Tibial artery (tissue), 4 donors: ENCODE results near the gene GNG8.

Source experiments
- DNase-seq, 2 donors: peaks; one replicate each; pipeline ENCODE4 v3.0.0-alpha.2; 2019
- H3K27ac ChIP-seq, 2 donors: fragments of 200-600 bp; sonication (generic) in 1 of 2; 1 replicate in 1 of 2; 2 replicates in 1 of 2; pipeline ENCODE4 v1.5.1; 2018 to 2019; ENCODE audit warnings: mild to moderate bottlenecking in 1 of 2
- H3K27me3 ChIP-seq, 2 donors: fragments of 200-600 bp; sonication (generic) in 1 of 2; one replicate each; pipeline versions ENCODE4 v1.5.1 to v1.6.0; 2016 to 2019
- H3K36me3 ChIP-seq, 3 donors: fragments of 200-600 bp; sonication (generic) in 2 of 3; one replicate each; pipeline ENCODE4 v1.5.1; 2016 to 2019; ENCODE audit warnings: mild to moderate bottlenecking in 2 of 3
- H3K4me1 ChIP-seq, 4 donors: fragments of 200-600 bp; sonication (generic) in 2 of 4; 1 replicate in 3 of 4; 2 replicates in 1 of 4; pipeline ENCODE4 v1.5.1; 2016 to 2019
- H3K4me3 ChIP-seq, 2 donors: fragments of 200-600 bp; sonication (generic) in 1 of 2; 1 replicate in 1 of 2; 2 replicates in 1 of 2; pipeline ENCODE4 v1.5.1; 2018 to 2019; ENCODE audit warnings: mild to moderate bottlenecking in 2 of 2
- H3K9me3 ChIP-seq, 3 donors: fragments of 200-600 bp; sonication (generic) in 1 of 3; one replicate each; pipeline ENCODE4 v1.5.1; 2016 to 2019
- intact Hi-C: fragments of 100-400 bp; cut with DNase I; formaldehyde crosslinking; loops from one replicate; pipeline ENCODE4 v1.15.0; 2023; ENCODE audit warnings: low total_unique reads
- TF ChIP-seq, protein P1 (sequence below), 2 experiments: fragments of 200-600 bp in 1 of 2; fragments of 450-650 bp in 1 of 2; IDR thresholded peaks; one replicate each; pipeline ENCODE4 v1.5.1; 2017 to 2019; ENCODE audit warnings: antibody characterized with exemption in 2 of 2, mild to moderate bottlenecking in 1 of 2, moderate library complexity in 1 of 2

GNG8 gene

DNA sequence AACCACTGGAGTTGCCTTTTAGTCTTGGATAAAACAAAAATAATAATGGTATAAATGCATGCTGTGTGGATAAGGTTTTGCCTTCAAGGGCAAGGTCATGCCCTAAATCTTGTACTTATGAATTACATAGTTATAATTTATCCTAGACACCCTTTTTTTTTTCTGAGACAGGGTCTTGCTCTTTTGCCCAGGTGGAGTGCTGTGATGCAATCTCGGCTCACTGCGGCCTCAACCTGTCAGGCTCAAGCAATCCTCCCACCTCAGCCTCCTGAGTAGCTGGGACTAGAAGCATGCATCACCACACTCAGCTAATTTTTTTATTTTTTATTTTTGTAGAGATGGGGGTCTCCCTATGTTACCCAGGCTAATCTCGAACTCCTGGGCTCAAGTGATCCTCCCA, 32.7 kb upstream of the GNG8 start:
- no peaks in the 10 kb centered on the region for H3K27me3 ChIP-seq
- DNase-seq, result no peak
- no peak overlapping the region for H3K27ac ChIP-seq
- no peaks in the 10 kb centered on the region for H3K4me1 ChIP-seq
- no peaks in the 10 kb centered on the region for H3K9me3 ChIP-seq
- H3K36me3 ChIP-seq, result peaks cover 0 to 14% (median 0%) of the 10 kb centered on the region in 3 donors
- TF ChIP-seq, protein P1, sequence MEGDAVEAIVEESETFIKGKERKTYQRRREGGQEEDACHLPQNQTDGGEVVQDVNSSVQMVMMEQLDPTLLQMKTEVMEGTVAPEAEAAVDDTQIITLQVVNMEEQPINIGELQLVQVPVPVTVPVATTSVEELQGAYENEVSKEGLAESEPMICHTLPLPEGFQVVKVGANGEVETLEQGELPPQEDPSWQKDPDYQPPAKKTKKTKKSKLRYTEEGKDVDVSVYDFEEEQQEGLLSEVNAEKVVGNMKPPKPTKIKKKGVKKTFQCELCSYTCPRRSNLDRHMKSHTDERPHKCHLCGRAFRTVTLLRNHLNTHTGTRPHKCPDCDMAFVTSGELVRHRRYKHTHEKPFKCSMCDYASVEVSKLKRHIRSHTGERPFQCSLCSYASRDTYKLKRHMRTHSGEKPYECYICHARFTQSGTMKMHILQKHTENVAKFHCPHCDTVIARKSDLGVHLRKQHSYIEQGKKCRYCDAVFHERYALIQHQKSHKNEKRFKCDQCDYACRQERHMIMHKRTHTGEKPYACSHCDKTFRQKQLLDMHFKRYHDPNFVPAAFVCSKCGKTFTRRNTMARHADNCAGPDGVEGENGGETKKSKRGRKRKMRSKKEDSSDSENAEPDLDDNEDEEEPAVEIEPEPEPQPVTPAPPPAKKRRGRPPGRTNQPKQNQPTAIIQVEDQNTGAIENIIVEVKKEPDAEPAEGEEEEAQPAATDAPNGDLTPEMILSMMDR (IDR thresholded peaks at IDR 0.05), result no peak
- H3K4me3 ChIP-seq, result no peak overlapping the region
- intact Hi-C loops, result no loop called here

DNA sequence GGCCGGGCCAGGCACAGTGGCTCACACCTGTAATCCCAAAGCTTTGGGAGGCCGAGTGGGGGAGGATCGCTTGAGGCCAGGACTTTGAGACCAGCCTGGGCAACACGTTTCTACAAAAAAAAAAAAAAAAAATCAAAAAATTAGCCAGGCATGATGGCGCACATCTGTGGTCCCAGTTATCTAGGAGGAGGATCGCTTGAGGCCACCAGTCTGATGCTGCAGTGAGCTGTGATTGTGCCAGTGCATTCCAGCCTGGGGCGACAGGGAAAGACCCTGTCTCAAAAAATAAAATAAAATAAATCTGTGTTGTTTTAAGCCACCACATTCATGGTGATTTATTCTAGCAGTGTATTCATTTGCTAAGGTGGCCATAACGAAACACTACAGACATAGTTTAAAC, 29.1 kb upstream of the GNG8 start:
- Histone ChIP-seq H3K9me3 (no peaks in the 10 kb centered on the region), H3K4me3 (no peak overlapping the region), H3K27ac (no peak overlapping the region), H3K27me3 (no peaks in the 10 kb centered on the region), H3K4me1 (peaks cover 3 to 20% (median 10%) of the 10 kb centered on the region in 4 donors), H3K36me3 (no peaks in the 10 kb centered on the region)
- TF ChIP-seq, protein P1 (IDR thresholded peaks at IDR 0.05), result no peak
- intact Hi-C loops, result no loop called here
- DNase-seq, result no peak

DNA sequence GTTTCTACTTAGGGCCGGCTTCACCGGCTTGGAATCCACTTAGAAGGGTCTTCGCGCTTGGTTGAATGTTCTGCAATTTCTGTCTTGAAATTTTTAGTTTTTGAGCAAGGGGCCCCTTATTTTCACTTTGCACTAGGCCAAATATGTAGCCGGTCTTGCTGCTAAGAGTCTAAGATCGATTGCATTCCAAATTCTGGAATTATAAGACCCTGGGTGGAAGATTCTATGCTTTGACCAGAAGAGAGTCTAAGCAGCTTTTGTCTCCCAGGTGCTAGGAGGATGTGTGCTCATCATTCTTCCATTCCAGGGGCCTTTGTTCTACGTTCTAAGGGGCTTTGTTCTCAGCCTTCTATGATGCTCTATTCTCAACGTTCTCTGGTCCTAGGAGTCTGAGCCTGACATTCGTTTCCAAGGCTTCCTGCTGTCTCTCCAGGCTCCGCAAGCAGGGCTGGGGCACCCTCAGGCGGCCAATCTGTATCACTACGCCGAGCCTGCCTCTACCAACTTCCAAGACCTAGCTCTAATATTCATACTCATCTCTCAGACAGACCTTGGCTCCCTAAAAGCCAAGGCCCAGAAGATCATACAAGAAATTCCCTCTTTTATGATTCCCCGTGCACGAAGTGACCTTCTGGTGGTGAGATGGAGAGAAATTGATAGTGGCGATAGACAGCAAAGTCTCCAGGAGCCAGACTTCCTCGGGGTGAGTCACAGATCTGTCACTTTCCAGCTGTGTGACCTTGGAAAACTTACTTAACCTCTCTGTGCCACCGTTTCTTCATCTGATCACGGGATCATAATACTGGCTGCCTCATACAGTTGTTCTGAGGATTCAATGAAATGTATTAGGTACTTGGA, 26.0 kb upstream of the GNG8 start:
- H3K9me3 ChIP-seq, result no peaks in the 10 kb centered on the region
- peaks cover 3 to 37% (median 22%) of the 10 kb centered on the region in 4 donors for H3K4me1 ChIP-seq
- H3K27me3 ChIP-seq, result no peaks in the 10 kb centered on the region
- intact Hi-C loops, result loop anchor here (5.0 kb wide), 1 partner anchor 45 kb away; no protein-coding TSS in a partner anchor
- DNase-seq, result peak; percentile 90 to 92
- TF ChIP-seq, protein P1 (IDR thresholded peaks at IDR 0.05), result peak; percentile 98
- no peaks in the 10 kb centered on the region for H3K36me3 ChIP-seq
- H3K4me3 ChIP-seq, result peak overlapping the region; percentile 42 to 53
- H3K27ac ChIP-seq, result peak overlapping the region; percentile 78 to 81

DNA sequence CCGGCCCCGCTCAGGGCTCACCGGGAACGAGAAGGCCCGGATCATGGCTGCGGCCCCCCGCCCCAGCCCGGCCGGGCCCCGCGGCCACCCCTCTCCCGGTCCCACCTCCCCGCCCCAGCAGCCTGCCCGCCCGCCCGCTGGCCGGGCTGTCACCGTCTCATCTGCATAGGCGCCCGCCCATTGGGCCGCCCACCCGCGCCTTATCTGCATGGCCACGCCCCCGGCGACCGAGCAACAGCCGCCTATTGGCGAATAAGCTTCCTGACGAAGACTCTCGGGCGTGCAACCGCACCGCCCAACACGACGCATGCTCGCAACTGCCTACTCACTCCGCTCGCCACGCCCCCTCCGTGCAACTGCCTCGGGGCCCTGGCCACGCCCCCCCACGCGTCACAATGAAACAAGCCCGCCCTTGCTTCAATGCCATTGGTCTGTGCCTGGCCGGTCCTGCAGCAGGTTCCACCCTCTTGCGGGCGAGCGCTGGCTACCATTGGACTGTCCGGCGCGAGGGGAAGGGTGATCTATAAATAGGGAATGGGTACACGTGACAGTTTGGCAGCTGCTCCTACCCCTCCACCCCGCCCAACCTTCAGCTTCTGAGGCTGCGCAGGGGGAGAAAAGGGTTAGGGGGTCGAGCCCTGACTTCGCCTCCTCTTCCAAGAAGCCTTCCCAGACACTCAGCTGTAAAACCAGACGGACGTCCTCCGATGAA, 25.2 kb upstream of the GNG8 start, which contains the start of gene DACT3:
Gene DACT3, minus strand, starts transcription at position 163 of the 712 bp plus-strand sequence. Its CDS starts 118 bp downstream, at position 45.
- H3K27me3 ChIP-seq, result no peaks in the 10 kb centered on the region
- H3K27ac ChIP-seq, result peak within 1 kb of the TSS; percentile 92 to 99
- peak within 1 kb of the TSS; percentile 89 to 98 for H3K4me3 ChIP-seq
- no peaks in the 10 kb centered on the region for H3K9me3 ChIP-seq
- peaks cover 0 to 8% (median 0%) of the 10 kb centered on the region in 3 donors for H3K36me3 ChIP-seq
- H3K4me1 ChIP-seq, result peaks cover 3 to 42% (median 23%) of the 10 kb centered on the region in 4 donors
- intact Hi-C loops, result loop anchor here (5.0 kb wide), 1 partner anchor 44 kb away; no protein-coding TSS in a partner anchor
- DNase-seq, result peak; percentile 100
- TF ChIP-seq, protein P1 (IDR thresholded peaks at IDR 0.05), result no peak

DNA sequence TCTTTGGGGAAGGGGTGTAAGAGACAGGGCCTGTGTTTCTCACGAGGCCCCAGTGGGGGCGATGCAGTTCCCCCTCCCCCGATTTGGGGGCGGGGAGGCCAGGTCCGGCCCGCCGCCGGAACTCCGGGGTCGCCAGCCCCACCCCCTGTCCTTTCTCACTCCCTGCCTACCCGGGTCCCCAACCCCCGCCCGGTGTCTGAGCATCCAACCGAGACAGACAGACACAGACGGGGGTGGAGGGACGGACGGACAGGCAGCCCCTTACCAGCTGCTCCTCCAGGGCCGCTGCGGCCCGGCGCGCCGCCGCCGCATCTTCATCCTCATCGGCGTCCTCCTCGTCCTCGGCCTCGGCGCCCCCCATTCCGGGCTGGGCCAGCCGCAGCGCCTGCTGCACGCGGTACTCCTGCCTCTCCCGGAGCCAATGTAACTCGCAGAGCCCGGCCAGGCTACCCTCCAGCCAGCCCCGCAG, 24.6 kb upstream of the GNG8 start:
- TF ChIP-seq, protein P1 (IDR thresholded peaks at IDR 0.05), result no peak
- Histone ChIP-seq H3K27ac (peak overlapping the region; percentile 92 to 99), H3K4me1 (peaks cover 3 to 46% (median 24%) of the 10 kb centered on the region in 4 donors), H3K36me3 (peaks cover 0 to 10% (median 0%) of the 10 kb centered on the region in 3 donors), H3K27me3 (no peaks in the 10 kb centered on the region), H3K4me3 (peak overlapping the region; percentile 89 to 98), H3K9me3 (no peaks in the 10 kb centered on the region)
- no peak for DNase-seq
- intact Hi-C loops, result loop anchor here (5.0 kb wide), 1 partner anchor 43 kb away; no protein-coding TSS in a partner anchor
